ENCODE results near the gene RAPGEF2.
"Not testable (repeated sequence)": the region's sequence is repeated elsewhere in the genome, so short reads cannot be mapped to it uniquely, and the experiment has no call there.

Gene RAPGEF2, protein sequence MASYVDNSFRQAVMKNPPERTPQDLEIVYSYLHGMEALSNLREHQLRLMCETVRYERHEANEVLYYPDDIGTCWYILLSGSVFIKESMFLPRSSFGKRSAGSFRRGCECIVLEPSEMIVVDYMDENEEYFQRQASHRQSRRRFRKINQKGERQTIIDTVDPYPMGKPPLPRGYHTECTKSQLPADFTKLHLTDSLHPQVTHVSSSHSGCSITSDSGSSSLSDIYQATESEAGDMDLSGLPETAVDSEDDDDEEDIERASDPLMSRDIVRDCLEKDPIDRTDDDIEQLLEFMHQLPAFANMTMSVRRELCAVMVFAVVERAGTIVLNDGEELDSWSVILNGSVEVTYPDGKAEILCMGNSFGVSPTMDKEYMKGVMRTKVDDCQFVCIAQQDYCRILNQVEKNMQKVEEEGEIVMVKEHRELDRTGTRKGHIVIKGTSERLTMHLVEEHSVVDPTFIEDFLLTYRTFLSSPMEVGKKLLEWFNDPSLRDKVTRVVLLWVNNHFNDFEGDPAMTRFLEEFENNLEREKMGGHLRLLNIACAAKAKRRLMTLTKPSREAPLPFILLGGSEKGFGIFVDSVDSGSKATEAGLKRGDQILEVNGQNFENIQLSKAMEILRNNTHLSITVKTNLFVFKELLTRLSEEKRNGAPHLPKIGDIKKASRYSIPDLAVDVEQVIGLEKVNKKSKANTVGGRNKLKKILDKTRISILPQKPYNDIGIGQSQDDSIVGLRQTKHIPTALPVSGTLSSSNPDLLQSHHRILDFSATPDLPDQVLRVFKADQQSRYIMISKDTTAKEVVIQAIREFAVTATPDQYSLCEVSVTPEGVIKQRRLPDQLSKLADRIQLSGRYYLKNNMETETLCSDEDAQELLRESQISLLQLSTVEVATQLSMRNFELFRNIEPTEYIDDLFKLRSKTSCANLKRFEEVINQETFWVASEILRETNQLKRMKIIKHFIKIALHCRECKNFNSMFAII (N-terminal part only)

DNA sequence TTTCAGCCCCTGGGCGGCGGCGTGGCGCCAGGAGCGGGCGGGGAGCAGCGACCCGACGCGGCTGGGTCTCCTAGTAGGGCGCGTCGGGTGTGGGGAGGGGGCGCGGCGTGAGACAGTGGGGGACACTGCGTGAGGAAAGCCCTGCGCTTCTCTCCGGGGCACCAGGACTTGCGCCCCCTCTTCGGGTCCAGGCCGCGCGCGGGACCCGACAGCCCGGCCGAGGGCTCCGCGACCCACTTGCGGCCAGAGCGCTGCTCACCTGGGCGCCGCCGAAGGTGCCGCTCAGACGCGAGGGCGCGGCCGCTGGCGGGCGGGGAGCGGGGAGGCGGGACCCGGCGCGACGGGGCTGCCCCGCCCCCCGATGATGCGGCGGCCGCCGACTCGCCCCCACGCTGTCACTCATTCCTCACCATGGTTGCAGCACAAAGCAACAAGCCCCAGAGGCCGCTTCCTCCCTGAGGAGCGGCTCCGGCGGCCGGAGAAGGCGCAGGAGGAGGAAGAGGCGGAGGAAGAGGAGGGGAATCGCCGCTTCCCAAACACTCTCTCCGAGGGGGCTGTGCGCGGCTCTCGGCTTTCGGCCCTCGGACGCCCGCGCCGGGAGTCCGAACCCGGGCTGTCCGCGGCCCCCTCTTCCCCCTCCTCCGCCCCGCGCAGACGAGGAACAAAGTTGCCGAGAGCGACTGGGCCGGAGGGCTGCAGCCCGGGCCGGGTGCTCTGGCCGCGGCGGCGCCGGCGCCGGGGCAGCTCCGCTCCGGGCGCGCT, at the start of gene RAPGEF2:
Gene RAPGEF2 (plus strand): TSS at position 458 of the 762 bp plus-strand sequence. CDS start 1,084 bp downstream, outside the sequence.
- DNase-seq (ENCODE audit: low read depth, low spot score), result peak; percentile 96

DNA sequence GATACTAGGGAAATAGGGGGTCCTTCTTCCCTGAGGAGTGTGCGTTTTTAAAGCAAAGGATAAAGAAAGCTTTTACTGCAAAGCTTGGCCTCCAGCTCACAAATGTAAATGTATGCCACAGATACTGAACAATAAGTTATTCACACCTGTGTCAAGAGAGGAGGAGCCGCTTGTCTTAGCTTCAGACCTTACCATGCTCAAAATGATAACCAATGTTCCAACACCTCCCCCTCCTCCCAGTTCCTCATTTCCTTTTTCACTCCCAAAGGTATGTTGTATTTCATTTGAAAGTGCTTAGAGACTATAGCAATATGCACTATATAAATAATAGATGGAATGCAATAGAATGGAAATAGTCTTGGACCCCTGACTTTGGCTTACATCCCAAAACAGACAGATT, 47.0 kb upstream of the RAPGEF2 start:
- no peak for DNase-seq (ENCODE audit: low read depth, low spot score)

DNA sequence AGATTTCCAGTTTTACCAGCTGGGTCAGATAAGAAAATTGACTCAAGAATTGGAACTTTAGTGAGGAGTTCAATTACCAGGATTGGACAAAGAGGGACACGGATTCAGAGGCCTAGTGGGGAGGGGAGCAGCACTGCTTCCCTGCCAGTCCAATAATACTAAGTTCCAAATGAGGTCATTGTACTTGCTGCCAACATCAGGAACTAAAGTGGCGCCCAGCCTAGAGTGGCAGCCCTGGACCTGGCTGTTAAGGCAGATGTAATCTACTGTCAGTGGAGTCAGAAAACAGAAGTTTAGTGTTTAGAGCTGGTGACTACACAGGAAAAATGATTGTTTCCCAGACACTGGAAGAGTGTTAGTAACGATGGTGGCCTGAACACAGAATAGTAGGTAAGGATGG, 42.7 kb upstream of the RAPGEF2 start:
- DNase-seq (ENCODE audit: low read depth, low spot score), result no peak

DNA sequence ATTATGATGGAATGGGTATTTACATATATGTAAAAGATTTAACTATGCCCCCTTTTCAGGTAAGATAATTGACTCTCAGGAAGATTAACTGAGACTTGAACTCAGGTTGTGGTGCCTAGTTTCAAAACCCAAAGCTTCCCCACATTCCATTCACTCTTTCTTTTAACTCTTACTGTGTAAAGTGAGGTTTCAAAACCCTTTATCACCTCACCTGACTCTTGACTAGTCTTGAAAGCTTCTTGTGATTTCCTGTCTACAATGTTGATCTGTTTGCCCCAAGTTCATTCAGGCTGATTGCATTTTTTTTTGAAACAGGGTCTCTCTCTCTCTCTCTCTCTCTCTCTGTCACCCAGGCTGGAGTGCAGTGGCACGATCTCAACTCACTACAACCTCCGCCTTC, 40.5 kb upstream of the RAPGEF2 start:
- no peak for DNase-seq (ENCODE audit: low read depth, low spot score)

DNA sequence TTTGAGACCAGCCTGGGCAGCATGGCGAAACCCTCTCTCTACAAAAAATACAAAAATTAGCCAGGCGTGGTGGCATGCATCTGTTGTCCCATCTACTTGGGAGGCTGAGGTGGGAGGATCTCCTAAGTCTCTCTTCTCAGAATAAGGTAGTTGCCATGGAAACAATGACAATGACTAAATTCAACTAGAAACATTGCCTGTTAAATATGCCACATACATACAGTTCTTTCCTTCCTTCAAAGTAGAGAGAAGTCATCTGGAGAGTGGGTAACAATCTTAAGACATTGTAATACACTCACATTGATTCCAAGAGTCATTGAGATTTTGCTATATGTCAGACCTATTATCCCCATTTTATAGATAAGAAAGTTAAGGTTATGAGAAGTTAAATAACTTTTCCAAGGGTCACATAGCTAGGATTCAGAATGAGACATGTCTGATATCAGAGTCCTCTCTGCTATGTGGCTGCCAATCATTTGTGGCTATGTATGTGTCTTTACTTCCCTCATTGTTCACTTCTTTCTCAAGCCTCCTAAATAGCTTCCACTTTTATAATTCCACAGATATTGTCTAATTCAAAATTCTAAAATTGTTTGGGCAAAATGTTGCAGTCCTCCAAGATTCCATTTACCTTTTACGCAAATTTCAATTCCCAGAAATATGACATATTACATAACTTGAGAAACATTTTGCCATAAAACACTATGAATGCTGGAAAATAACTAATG, 37.2 kb upstream of the RAPGEF2 start:
- DNase-seq (ENCODE audit: low read depth, low spot score), result no peak

DNA sequence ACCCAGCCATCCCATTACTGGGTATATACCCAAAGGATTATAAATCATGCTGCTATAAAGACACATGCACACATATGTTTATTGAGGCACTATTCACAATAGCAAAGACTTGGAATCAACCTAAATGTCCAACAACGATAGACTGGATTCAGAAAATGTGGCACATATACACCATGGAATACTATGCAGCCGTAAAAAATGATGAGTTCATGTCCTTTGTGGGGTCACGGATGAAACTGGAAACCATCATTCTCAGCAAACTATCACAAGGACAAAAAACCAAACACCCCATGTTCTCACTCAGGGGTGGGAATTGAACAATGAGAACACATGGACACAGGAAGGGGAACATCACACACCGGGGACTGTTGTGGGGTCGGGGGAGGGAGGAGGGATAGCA, 34.7 kb upstream of the RAPGEF2 start:
- not testable (repeated sequence) for DNase-seq (ENCODE audit: low read depth, low spot score)

DNA sequence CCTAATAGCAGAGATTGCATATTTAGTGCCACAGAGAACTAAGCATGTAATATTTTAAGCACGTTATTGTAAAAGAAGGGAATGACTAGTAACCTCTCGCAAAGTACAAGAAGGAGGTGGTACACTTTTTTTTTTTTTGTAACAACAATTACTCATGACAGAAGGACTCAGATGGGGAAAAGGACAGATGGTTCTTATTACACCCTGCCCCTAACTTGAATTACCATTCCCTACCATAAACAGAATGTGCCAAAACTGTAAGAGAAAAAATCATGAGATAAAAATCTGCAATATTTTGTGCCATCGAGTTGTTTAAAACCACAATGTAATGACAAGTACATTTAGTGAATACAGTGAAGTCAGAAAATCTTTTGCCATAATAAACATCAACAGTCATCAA, 33.0 kb upstream of the RAPGEF2 start:
- DNase-seq (ENCODE audit: low read depth, low spot score), result no peak

DNA sequence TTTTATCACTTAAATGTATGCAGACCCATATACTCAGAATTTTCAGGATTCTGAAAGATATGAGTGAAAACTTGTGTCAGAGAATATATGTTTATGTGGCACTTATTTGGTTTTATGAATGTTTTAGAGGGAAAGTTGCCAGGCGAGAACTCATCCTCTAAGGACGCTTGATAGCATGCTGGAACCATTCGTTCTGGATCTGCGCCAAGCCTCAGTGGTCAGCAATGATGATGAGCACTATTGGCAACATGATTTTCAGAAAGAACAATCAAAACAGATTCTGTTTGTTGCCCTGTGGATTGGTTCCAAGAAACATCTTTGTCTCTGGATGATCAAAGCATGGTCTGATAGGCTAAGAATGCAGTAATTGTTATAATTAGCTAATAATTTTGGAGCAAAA, 32.1 kb upstream of the RAPGEF2 start:
- no peak for DNase-seq (ENCODE audit: low read depth, low spot score)

DNA sequence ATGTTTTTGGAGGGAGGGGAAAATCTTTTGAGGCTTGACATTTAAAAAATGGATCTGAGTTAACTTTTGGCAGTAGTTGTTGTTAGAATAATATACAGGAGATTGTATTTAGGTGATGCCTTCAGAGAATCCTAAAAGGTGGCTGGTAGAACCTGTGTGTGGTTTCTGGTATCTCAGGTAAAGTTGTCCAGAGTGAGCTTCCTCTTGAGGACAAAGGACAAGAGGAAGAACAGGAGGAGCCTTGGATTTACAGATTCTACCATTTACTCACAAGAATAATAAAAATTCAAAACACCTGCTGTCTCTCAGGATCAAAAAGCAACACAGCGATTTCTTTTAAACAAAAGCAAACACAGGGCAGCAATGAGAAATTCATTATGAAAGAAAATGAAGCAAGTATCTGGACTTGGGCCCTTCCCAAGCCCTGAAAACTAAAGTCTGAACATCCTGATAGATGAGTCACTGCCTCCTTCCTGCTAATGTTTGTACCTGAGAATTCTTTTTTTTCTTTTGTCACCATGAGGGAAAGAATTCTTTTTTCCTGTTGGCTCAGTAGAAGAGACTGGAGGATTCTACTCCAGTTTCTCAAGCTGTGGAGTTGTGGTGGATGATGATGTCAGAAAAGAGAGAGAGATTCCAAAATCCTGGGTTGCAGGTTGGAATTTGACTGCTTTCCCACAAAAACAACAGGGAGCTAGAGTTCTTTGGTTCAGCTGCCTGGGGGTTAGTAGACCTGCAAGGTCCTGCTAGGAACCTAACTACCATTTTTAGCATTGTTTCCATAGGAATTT, 31.5 kb upstream of the RAPGEF2 start:
- DNase-seq (ENCODE audit: low read depth, low spot score), result peak; percentile 68

DNA sequence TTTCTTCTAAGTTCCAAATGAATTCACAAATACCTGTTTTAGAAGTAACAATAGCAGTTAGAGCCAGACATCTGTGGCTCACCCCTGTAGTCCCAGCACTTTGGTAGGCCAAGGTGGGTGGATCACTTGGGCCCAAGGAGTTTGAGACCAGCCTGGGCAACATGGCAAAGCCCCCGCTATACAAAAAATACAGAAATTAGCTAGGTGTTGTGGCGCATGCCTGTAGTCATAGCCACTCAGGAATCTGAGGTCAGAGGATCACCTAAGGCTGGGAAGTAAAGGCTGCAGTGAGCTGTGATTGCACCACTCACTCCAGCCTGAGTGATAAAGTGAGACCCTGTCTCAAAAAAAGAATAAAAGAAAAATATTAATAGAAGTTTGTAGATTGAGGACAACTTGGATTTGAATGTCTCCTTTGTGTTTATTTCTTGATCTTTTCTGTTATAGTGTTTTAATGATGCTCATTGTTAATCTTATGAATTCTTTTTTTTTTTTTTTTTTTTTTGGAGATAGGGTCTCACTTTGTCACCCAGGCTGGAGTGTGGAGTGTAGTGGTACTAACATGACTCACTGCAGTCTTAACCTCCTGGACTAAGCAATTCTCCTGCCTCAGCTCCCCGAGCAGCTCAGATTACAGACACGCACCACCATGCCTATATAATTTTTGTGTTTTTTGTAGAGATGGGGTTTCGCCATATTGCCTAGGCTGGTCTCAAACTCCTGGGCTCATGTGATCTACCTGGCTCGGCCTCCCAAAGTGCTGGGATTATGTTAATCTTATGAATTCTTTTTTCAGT, 30.7 kb upstream of the RAPGEF2 start:
- DNase-seq (ENCODE audit: low read depth, low spot score), result no peak

DNA sequence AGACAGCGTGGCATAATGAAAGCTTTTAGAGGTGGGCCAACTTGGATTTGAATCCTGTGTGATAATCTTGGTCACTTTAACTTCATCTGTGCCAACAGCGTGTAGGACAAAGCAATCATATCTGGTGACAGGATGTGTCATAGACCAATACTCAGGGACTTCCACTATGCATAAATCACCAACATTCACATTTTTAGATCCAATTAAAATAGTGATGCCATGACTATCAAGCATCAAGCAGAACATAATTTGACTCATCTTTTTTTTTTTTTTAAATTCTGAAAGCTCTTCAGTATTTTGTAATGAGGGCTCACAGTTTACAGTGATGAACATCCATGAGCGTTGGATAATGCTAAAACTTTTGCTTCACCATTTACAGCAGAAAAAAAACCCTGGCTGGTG, 27.3 kb upstream of the RAPGEF2 start:
- DNase-seq (ENCODE audit: low read depth, low spot score), result no peak

DNA sequence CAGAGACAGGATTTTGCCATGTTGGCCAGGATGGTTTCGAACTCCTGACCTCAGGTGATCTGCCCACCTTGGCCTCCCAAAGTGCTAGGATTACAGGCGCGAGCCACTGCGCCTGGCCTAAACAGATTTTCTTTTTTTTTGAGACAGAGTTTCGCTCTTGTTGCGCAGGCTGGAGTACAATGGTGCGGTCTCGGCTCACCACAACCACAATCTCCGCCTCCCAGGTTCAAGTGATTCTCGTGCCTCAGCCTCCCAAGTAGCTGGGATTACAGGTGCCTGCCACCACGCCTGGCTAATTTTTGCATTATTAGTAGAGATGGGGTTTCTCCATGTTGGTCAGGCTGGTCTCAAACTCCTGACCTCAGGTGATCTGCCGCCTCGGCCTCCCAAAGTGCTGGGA, 25.9 kb upstream of the RAPGEF2 start:
- DNase-seq (ENCODE audit: low read depth, low spot score), result not testable (repeated sequence)

DNA sequence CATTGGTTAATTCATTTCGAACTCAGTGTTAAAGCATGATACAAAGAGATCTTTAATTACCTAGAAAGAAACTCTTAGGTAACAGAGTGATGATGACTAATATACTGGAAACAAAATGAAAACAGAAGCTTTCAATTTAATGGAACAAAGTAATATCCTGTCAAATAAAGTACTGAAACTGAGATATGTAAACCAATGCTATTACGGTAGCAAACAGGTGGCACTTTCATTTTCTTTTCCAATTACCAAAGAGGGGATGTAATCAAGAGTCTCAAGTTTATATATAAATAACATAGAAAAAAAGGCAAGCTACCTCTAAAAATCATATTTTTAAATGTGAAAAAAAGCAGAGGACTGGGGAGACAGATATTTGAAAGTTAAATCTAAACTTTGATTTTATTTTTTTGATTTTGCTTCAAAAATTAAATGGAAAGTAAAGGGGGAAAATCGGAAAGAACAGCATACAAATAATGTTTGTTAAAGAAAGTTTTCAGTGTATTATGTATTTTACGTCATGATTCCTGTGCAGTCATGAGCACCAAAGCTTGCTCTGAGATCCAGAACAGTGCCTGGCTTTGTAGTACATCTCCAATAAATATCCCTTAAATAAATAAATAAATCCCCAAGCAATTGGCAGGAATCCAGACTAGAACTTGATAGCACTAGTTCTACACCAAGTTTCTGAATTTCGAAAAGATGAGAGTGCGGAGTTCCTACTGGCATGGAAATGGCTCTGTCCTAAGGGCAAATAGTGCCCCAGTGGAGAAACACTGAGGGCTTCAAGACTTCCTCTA, 25.0 kb upstream of the RAPGEF2 start:
- no peak for DNase-seq (ENCODE audit: low read depth, low spot score)

DNA sequence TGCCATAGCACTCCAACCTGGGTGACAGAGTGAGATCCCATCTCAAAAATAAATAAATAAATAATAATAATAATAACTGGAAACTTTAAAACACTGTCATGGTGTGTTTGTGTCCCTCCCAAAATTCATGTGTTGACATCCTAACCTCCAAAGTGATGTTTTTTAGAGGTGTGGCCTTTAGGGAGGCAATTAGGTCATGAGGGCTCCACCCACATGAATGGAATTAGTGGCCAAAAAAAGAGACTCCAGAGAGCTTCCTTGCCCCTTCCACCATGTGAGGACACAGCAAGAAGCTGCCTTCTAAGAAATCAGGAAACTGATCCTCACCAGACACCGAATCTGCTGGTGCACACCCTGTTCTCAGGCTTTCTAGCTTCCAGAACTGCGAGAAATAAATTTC, 23.8 kb upstream of the RAPGEF2 start:
- no peak for DNase-seq (ENCODE audit: low read depth, low spot score)

DNA sequence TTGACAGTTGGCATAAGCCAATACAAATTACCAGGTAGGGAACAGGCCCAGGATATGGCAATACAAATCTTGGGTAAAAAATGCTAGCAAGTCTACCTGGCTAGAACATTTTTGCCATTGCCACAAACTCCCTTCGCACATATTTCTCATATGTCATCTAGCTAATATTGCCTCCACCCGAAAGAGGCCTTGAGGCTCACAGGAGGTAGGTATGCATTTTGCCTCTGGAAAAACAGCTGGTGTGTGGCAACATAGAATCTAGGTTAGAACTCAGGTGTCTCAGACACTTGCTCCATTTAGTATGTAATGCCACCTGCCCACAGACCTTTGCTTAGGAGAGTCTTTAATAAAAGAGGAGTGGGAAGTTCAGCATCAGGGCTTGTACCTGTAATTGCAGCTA, 16.3 kb upstream of the RAPGEF2 start:
- no peak for DNase-seq (ENCODE audit: low read depth, low spot score)

DNA sequence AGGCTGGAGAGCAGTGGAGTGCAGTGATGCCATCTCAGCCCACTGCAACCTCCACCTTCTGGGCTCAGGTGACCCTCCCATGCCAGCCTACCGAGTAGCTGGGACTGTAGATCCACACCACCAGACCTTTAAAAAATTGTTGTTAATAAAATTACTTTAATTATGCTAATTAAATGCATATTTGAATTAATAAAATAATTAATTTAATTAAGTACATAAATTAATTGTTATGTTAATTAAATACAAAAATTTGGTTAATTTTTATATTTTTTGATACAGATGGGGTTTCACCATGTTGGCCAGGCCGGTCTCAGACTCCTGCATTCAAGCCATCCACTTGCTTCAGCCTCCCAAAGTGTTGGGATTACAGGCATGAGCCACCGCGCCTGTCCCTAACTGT, 12.6 kb upstream of the RAPGEF2 start:
- no peak for DNase-seq (ENCODE audit: low read depth, low spot score)

DNA sequence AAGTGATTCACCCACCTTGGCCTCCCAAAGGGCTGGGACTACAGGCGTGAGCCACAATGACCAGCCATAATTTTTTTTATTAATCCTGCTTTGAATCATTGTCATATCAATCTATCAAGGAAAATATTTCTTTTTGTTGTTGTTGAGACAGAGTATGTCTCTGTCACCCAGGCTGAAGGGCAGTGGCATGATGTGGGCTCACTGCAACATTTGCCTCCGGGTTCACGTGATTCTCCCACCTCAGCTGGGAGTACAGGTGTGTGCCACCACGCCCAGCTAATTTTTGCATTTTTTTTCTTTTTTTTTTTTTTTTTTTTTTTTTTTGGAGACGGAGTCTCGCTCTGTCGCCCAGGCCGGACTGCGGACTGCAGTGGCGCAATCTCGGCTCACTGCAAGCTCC, 8.7 kb upstream of the RAPGEF2 start:
- DNase-seq (ENCODE audit: low read depth, low spot score), result not testable (repeated sequence)

DNA sequence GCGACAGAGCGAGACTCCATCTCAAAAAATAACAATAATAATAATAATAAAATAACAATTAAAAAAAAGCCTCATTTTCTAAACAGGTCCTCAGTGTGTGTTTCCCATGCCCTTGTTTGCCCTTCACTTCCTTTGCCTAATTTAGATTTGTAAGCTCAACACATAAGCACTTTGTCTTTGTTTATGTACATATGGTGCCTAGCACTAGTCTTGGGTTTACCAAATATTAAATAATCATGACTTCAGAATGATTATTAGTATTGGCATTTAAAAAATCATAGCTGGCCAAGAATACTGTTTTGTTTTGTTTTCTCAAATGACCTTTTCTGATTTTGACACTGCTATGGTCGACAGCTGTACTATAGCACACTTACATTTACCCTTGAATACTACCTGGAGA, 6.4 kb upstream of the RAPGEF2 start:
- no peak for DNase-seq (ENCODE audit: low read depth, low spot score)

DNA sequence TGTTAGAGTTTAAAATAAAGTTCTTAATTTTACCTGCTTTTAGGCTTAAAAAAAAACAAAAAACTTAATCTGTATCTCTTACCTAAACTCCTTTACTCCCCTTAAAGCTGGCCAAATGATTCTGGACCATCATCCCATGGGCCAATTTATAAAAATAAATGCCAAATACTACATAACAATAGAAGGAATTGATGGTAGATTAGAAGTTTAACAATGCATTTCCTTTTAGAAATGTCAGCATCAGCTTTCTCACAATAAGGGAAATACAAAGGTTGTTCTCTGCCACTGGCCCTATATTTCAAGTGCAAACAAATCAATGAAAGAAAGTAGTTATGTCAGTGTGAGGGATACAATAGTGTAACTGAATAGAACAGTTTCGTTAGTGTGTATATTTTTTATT, 5.7 kb upstream of the RAPGEF2 start:
- no peak for DNase-seq (ENCODE audit: low read depth, low spot score)

All from ELF-1 (cell line).